GM12891 (cell line): ENCODE results near the gene MBNL3.

Source experiments
- POLR2A ChIP-seq: IDR thresholded peaks from 2 replicates; pipeline ENCODE4 v1.6.1; 2011; ENCODE audit warnings: low read depth, low read length, control low read depth
- POLR2AphosphoS5 ChIP-seq: IDR thresholded peaks from 2 replicates; pipeline ENCODE4 v1.6.1; 2011; ENCODE audit warnings: low read depth, low read length, control low read depth
- POU2F2 ChIP-seq: IDR thresholded peaks from 2 replicates; pipeline ENCODE4 v1.6.1; 2011; ENCODE audit warnings: low read depth, mild to moderate bottlenecking, control low read depth, low read length, moderate library complexity
- SPI1 ChIP-seq: IDR thresholded peaks from 2 replicates; pipeline ENCODE4 v1.6.1; 2011; ENCODE audit warnings: low read depth, low read length, control low read depth

GRCh38 chrX:132483951-132484350 lies 4.9 kb downstream of the MBNL3 start:
- TF ChIP-seq POLR2A (no peak), POLR2AphosphoS5 (no peak), POU2F2 (no peak), SPI1 (no peak)
